Gastroesophageal sphincter (tissue), 4 donors: ENCODE data around the gene TAPT1. TPM values are rescaled to one million over a fixed set of nuclear protein-coding genes. Genes with fewer than 3 reads are reported as not detected.

Experiments used
- ATAC-seq: fragments of 150-250 bp; one replicate; pipeline ENCODE4 v1.9.1; 2016; ENCODE audit warnings: mild to moderate bottlenecking, moderate library complexity
- H3K27ac ChIP-seq, 4 donors: fragments of 200-600 bp; sonication (generic) in 3 of 4; 1 replicate in 3 of 4; 2 replicates in 1 of 4; pipeline ENCODE4 v1.5.1; 2016 to 2019
- H3K27me3 ChIP-seq: fragments of 200-600 bp; sonication (generic); one replicate; pipeline ENCODE4 v1.5.1; 2019
- H3K36me3 ChIP-seq, 2 donors: fragments of 200-600 bp; sonication (generic); one replicate each; pipeline ENCODE4 v1.5.1; 2019; ENCODE audit warnings: control low read depth in 1 of 2
- H3K4me1 ChIP-seq, 3 donors: fragments of 200-600 bp; sonication (generic); 1 replicate in 2 of 3; 2 replicates in 1 of 3; pipeline ENCODE4 v1.5.1; 2016 to 2019; ENCODE audit warnings: control low read depth in 2 of 3
- H3K4me3 ChIP-seq, 2 donors: fragments of 200-600 bp; sonication (generic); one replicate each; pipeline ENCODE4 v1.5.1; 2019; ENCODE audit warnings: mild to moderate bottlenecking in 1 of 2, moderate library complexity in 1 of 2
- H3K9me3 ChIP-seq, 3 donors: fragments of 200-600 bp; sonication (generic); one replicate each; pipeline ENCODE4 v1.5.1; 2017 to 2019; ENCODE audit warnings: control low read depth in 2 of 3
- CTCF ChIP-seq, 4 experiments: fragments of 200-600 bp in 2 of 4; fragments of 450-650 bp in 2 of 4; sonication (generic) in 1 of 4; IDR thresholded peaks; one replicate each; pipeline ENCODE4 v1.5.1; 2017 to 2019; ENCODE audit warnings: antibody characterized with exemption in 4 of 4, mild to moderate bottlenecking in 2 of 4, moderate library complexity in 2 of 4
- EP300 ChIP-seq: sonication (generic); formaldehyde crosslinking; IDR thresholded peaks from one replicate; pipeline ENCODE4 v1.6.1; 2017; ENCODE audit warnings: antibody characterized with exemption, mild to moderate bottlenecking
- POLR2A ChIP-seq, 2 donors: fragments of 450-650 bp; IDR thresholded peaks; one replicate each; pipeline ENCODE4 v1.6.1; 2017; ENCODE audit warnings: antibody characterized with exemption in 2 of 2, mild to moderate bottlenecking in 2 of 2, moderate library complexity in 1 of 2
- POLR2AphosphoS5 ChIP-seq: sonication (generic); formaldehyde crosslinking; IDR thresholded peaks from one replicate; pipeline ENCODE4 v1.6.1; 2017; ENCODE audit warnings: antibody characterized with exemption
- WGBS, 2 donors: methylation state at CpG; one replicate each; pipeline ENCODE4 v1.1.5; 2018; ENCODE audit warnings: low coverage in 1 of 2; 5-methylcytosine and 5-hydroxymethylcytosine counted together
- total RNA-seq, 4 donors: library from RNA; depleted of rRNA; stranded (reverse); fragments of >200 nt; gene quantifications; one replicate each; pipeline ENCODE4 v1.1.0, GENCODE V29; 2016

The TAPT1 gene
- total RNA-seq, 4 donors from 2014 or later: 29.9 to 40.4 (median 35.9) TPM

- H3K4me1 ChIP-seq: peaks cover 0 to 4% (median 0%) of the 10 kb centered on the region in 3 donors
- 90 to 91% methylated on average over 4 of the region's 4 CpGs for WGBS, 2 donors
- no peaks in the 10 kb centered on the region for H3K36me3 ChIP-seq
- ATAC-seq: no peak
- H3K27me3 ChIP-seq: no peaks in the 10 kb centered on the region
- H3K27ac ChIP-seq: no peak overlapping the region
- H3K9me3 ChIP-seq: no peaks in the 10 kb centered on the region
- H3K4me3 ChIP-seq: no peak overlapping the region
- no peak for TF ChIP-seq EP300
- TF ChIP-seq POLR2A (IDR thresholded peaks at IDR 0.05): no peak
- TF ChIP-seq POLR2AphosphoS5: no peak
- TF ChIP-seq CTCF (IDR thresholded peaks at IDR 0.05): no peak
Measured at GRCh38 chr4:16262188-16262587, 35.9 kb upstream of the TAPT1 start.

GRCh38 chr4:16261313-16261878, 35.1 kb upstream of the TAPT1 start:
- 84 to 89% methylated on average over 5 of the region's 5 CpGs for WGBS, 2 donors
- H3K27me3 ChIP-seq: no peaks in the 10 kb centered on the region
- H3K36me3 ChIP-seq: peaks cover 0 to 5% of the 10 kb centered on the region in 2 donors
- peaks cover 0 to 4% (median 0%) of the 10 kb centered on the region in 3 donors for H3K4me1 ChIP-seq
- no peak for ATAC-seq
- no peak overlapping the region for H3K4me3 ChIP-seq
- TF ChIP-seq POLR2AphosphoS5 (no peak), POLR2A (IDR thresholded peaks at IDR 0.05) (no peak), EP300 (no peak), CTCF (IDR thresholded peaks at IDR 0.05) (no peak)
- no peak overlapping the region for H3K27ac ChIP-seq
- no peaks in the 10 kb centered on the region for H3K9me3 ChIP-seq

GRCh38 chr4:16259889-16260246, 33.6 kb upstream of the TAPT1 start:
- peaks cover 0 to 4% (median 0%) of the 10 kb centered on the region in 3 donors for H3K4me1 ChIP-seq
- no peak overlapping the region for H3K27ac ChIP-seq
- peaks cover 0 to 11% of the 10 kb centered on the region in 2 donors for H3K36me3 ChIP-seq
- H3K27me3 ChIP-seq: no peaks in the 10 kb centered on the region
- no peak for ATAC-seq
- TF ChIP-seq CTCF (IDR thresholded peaks at IDR 0.05) (no peak), POLR2AphosphoS5 (no peak), EP300 (no peak), POLR2A (IDR thresholded peaks at IDR 0.05) (no peak)
- H3K9me3 ChIP-seq: no peaks in the 10 kb centered on the region
- H3K4me3 ChIP-seq: no peak overlapping the region
- 85 to 88% methylated on average over 2 to 4 of the region's 4 CpGs for WGBS, 2 donors

GRCh38 chr4:16259241-16259888, 33.1 kb upstream of the TAPT1 start:
- Histone ChIP-seq H3K9me3 (no peaks in the 10 kb centered on the region), H3K4me1 (peaks cover 0 to under 1% (median 0%) of the 10 kb centered on the region in 3 donors), H3K36me3 (peaks cover 0 to 11% of the 10 kb centered on the region in 2 donors), H3K4me3 (no peak overlapping the region), H3K27me3 (no peaks in the 10 kb centered on the region), H3K27ac (no peak overlapping the region)
- WGBS, 2 donors: 92 to 100% methylated on average over 1 of the region's 1 CpG
- ATAC-seq: no peak
- TF ChIP-seq EP300: no peak
- TF ChIP-seq POLR2AphosphoS5: no peak
- no peak for TF ChIP-seq POLR2A (IDR thresholded peaks at IDR 0.05)
- TF ChIP-seq CTCF (IDR thresholded peaks at IDR 0.05): no peak

- Histone ChIP-seq H3K36me3 (peaks cover 0 to 20% of the 10 kb centered on the region in 2 donors), H3K27ac (no peak overlapping the region), H3K27me3 (no peaks in the 10 kb centered on the region), H3K9me3 (no peaks in the 10 kb centered on the region), H3K4me3 (no peak overlapping the region), H3K4me1 (no peaks in the 10 kb centered on the region)
- TF ChIP-seq CTCF (IDR thresholded peaks at IDR 0.05) (no peak), POLR2AphosphoS5 (no peak), EP300 (no peak)
- ATAC-seq: no peak
- 92 to 100% methylated on average over 1 to 2 of the region's 2 CpGs for WGBS, 2 donors
Measured at GRCh38 chr4:16257611-16258010, 31.3 kb upstream of the TAPT1 start.
